Pulmonary artery endothelial cell (primary cell): Measurements from ENCODE around the gene ADAMTSL3. TPM values are rescaled to one million over a fixed set of nuclear protein-coding genes. Genes with fewer than 3 reads are reported as not detected.
"Not testable (repeated sequence)": the region's sequence is repeated elsewhere in the genome, so short reads cannot be mapped to it uniquely, and the experiment has no call there.

ENCODE experiments used
- DNase-seq: peaks from one replicate; pipeline ENCODE4 v3.0.0-alpha.2; 2011; ENCODE audit warnings: low read depth, low spot score
- total RNA-seq: library from RNA; depleted of rRNA; stranded (reverse); fragments of >200 nt; gene quantifications from 2 replicates; pipeline ENCODE4 v1.2.3, GENCODE V29; 2014

The ADAMTSL3 gene
- total RNA-seq, 1 donor from 2014 or later, result not detected

- DNase-seq, result no peak
These were observed 362.4 kb downstream of the ADAMTSL3 start for GRCh38 chr15:84016371-84016770.

- DNase-seq, result no peak
These were observed 368.6 kb downstream of the ADAMTSL3 start for GRCh38 chr15:84022516-84022915.

GRCh38 chr15:84023636-84024035, 369.7 kb downstream of the ADAMTSL3 start:
- DNase-seq, result no peak

- DNase-seq, result no peak
These were observed 380.1 kb downstream of the ADAMTSL3 start for GRCh38 chr15:84033793-84034553.

DNA sequence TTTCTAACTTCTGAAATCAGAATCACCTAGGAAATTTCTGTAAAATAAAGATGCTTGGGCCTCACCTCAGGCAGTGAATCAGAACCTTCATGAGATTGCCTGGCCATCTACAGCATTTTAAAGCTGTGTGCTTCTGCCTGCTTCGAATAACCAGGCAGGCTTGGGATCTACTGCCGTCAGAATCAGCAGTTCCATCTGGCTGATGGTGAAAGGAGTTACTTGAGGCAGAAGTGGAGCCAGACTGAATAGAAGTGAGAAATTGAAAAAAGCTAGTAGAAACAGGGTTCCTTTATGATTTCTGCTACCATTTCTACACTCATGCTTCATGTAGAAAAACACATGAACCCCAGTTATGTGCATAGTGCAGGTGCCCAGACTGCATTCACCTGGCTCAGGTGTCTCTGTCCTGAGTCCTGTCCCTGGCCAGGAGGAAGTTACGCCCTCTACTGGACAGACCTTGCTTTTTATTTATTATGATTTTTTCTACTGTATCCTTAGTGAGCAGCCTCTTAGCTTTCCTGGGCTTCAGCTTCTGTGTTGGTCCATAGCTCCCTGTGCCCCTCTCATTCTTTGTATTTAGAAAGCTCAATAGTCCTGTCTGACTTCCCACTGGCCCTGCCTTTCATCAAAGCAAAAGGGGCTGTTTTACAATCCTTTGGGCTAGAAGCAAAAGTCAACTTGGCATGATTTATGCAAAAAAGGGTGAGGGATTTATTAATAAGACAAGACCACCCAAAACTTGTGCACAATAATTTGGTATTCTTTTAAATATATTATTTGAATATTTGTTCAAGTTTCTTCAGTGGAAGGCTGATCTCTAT, 380.9 kb downstream of the ADAMTSL3 start:
- no peak for DNase-seq

- DNase-seq, result no peak
These were observed 381.5 kb downstream of the ADAMTSL3 start for GRCh38 chr15:84035399-84035766.

DNA sequence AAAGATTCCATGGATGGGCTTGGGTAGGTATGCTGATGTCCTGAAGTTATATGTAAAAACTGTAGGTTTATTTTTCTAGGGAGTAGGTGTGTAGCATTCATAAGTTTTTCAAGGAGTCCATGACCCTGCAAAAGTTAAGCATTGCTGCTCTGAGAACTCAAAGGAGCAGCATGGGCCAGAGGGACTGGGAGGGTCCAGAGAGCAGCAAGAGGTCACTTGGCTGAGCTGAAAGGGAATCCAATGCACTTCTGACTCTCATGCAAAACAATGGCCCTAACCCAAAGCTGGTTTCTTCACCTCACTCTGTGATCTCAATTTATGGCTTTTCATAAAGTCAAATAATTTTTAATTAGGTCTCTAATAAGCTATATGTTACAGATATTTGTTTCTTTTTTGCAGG, 383.4 kb downstream of the ADAMTSL3 start:
- DNase-seq, result no peak

DNA sequence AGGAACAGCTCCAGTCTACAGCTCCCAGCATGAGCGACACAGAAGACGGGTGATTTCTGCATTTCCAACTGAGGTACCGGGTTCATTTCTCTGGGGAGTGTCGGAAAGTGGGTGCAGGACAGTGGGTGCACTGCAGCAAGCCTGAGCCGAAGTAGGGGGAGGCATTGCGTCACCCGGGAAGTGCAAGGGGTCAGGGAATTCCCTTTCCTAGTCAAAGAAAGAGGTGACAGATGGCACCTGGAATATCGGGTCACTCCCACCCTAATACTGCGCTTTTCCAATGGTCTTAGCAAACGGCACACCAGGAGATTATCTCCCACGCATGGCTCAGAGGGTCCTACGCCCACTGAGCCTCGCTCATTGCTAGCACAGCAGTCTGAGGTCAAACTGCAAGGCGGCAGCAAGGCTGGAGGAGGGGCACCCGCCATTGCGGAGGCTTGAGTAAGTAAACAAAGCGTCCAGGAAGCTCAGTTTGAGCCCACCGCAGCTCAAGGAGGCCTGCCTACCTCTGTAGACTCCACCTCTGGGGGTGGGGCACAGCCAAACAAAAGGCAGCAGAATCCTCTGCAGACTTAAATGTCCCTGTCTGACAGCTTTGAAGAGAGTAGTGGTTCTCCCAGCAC, 388.6 kb downstream of the ADAMTSL3 start:
- not testable (repeated sequence) for DNase-seq

- DNase-seq, result no peak
These were observed 392.2 kb downstream of the ADAMTSL3 start for GRCh38 chr15:84046064-84046637.

DNA sequence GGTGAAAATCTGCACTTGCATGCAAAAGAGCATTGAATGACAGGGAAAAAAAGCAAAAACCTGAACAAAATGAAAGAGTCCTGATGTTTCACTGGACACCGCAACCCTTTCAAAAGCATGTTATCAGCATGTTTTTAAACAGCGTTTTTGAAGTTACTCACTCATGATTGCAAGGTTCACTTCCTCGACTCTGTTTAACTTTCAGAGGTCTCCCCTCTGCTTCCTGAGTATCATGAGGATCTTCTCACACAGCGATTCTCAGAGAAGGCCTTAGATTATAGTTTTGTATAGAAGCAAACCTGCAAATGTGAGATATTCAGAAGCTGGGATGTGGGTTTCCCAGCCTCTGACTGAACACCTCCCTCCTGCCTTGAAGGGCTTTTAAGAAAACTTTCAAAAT, 395.6 kb downstream of the ADAMTSL3 start:
- not testable (repeated sequence) for DNase-seq

DNA sequence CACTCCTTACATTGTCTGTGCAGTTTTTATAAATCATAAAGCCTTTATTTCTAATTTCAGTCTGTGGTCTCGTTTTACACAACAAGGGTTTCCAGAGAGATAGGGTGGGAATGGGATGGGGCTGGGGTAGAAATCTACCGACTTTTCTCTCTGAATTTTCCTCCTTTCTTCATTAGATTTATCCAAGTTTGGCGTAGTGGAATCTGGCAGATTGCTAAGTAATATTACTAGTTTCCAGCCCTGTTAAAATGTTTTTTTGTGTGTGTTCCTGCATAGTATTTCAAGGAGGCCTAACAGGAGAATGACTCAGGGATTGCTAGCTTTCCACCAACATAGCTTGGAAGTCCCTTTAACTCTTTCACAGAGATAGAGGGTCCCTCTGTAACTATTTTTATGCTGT, 396.2 kb downstream of the ADAMTSL3 start:
- DNase-seq, result no peak

GRCh38 chr15:84051146-84051545, 397.2 kb downstream of the ADAMTSL3 start:
- not testable (repeated sequence) for DNase-seq

DNA sequence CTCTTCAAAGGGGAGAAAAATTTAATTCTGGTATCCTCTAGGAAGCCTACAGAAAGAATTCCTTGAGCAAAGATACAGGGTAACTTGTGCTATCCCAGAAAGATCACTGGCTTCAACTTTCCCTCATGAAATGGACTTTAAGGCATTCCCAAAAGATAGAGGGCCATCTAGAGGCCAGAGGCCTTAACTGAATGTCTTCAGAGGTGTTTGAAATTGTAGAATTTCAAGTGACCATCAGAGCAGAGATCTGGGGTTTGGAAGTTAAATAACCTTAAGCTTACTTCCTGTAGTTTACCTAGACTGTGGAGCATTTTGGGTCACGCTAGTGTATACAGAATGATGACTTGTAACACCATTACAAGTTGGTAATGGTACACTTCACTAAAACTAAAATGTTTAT, 400.6 kb downstream of the ADAMTSL3 start:
- DNase-seq, result not testable (repeated sequence)

GRCh38 chr15:84057714-84058331, 403.9 kb downstream of the ADAMTSL3 start:
- DNase-seq, result no peak

DNA sequence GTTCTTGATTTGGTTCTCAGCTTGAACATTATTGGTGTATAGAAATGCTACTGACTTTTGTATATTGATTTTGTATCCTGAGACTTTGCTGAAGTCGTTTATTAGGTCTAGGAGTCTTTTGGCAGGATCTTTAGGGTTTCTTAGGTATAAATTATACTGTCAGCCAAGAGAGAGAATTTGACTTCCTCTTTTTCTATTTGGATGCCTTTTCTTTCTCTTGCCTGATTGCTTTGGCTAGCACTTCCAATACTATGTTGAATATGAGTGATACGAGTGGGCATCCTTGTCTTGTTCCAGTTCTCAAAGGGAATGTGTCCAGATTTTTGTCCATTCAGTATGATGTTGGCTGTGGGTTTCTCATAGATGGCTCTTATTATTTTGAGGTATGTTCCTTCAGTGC, 409.8 kb downstream of the ADAMTSL3 start:
- not testable (repeated sequence) for DNase-seq

- not testable (repeated sequence) for DNase-seq
These were observed 414.8 kb downstream of the ADAMTSL3 start for GRCh38 chr15:84068674-84069073.

DNA sequence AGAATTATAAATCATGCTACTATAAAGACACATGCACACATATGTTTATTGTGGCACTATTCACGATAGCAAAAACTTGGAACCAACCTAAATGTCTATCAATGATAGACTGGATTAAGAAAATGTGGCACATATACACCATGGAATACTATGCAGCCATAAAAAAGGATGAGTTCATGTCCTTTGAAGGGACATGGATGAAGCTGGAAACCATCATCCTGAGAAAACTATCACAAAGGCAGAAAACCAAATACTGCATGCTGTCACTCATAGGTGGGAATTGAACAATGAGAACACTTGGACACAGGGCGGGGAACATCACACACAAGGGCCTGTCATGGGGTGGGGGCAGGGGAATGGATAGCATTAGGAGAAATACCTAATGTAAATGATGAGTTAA, 424.1 kb downstream of the ADAMTSL3 start:
- not testable (repeated sequence) for DNase-seq

- DNase-seq, result not testable (repeated sequence)
These were observed 425.5 kb downstream of the ADAMTSL3 start for GRCh38 chr15:84079325-84079884.

- no peak for DNase-seq
These were observed 426.2 kb downstream of the ADAMTSL3 start for GRCh38 chr15:84079885-84080777.

- DNase-seq, result not testable (repeated sequence)
These were observed 426.8 kb downstream of the ADAMTSL3 start for GRCh38 chr15:84080778-84081084.
